PC-9 (cell line): ENCODE data around the gene RPS2.

Experiments
- CTCF ChIP-seq: fragments of 200-600 bp; sonication (generic); conservative IDR thresholded peaks from 2 replicates; pipeline ENCODE4 v1.6.1; 2017; ENCODE audit warnings: mixed run types, antibody characterized with exemption, mild to moderate bottlenecking, moderate library complexity
- EZH2 ChIP-seq: fragments of 200-600 bp; sonication (generic); IDR thresholded peaks from 2 replicates; pipeline ENCODE4 v1.8.0; 2017; ENCODE audit warnings: antibody characterized with exemption, low read depth

- TF ChIP-seq CTCF (no peak), EZH2 (no peak)
Observed at GRCh38 chr16:1998360-1998835, 33.8 kb upstream of the RPS2 start.
